HepG2 (cell line): ENCODE measurements around the gene CPNE5. TPM values are rescaled to one million over a fixed set of nuclear protein-coding genes. Genes with fewer than 3 reads are reported as not detected.

Source experiments
- ARID4A ChIP-seq: sonication (generic); formaldehyde crosslinking; IDR thresholded peaks from 2 replicates; pipeline ENCODE4 v1.5.0; 2020; ENCODE audit warnings: mild to moderate bottlenecking, missing genetic modification reagents, borderline replicate concordance
- ATRX ChIP-seq: sonication (generic); formaldehyde crosslinking; IDR thresholded peaks from 2 replicates; pipeline ENCODE4 v1.4.0; 2020; ENCODE audit warnings: missing genetic modification reagents, borderline replicate concordance
- CEBPB ChIP-seq: IDR thresholded peaks from 2 replicates; pipeline ENCODE4 v1.6.1; 2011; ENCODE audit warnings: low read depth, low read length, improper control_type of control experiment, borderline replicate concordance
- ELF3 ChIP-seq: IDR thresholded peaks from 2 replicates; pipeline ENCODE4 v1.6.1; 2016; ENCODE audit warnings: missing genetic modification reagents, missing compliant biosample characterization
- ELF4 ChIP-seq: sonication (generic); formaldehyde crosslinking; IDR thresholded peaks from 2 replicates; pipeline ENCODE4 v1.5.0; 2020; ENCODE audit warnings: missing genetic modification reagents, mild to moderate bottlenecking, moderate library complexity, borderline replicate concordance
- FOSL1 ChIP-seq: sonication (generic); formaldehyde crosslinking; IDR thresholded peaks from 2 replicates; pipeline ENCODE4 v1.9.0; 2021; ENCODE audit warnings: missing genetic modification reagents, borderline replicate concordance
- HMG20A ChIP-seq: IDR thresholded peaks from 2 replicates; pipeline ENCODE4 v1.6.1; 2016; ENCODE audit warnings: borderline replicate concordance
- HOXD1 ChIP-seq: sonication (generic); formaldehyde crosslinking; IDR thresholded peaks from 2 replicates; pipeline ENCODE4 v1.5.0; 2020; ENCODE audit warnings: missing genetic modification reagents
- KLF15 ChIP-seq: sonication (generic); formaldehyde crosslinking; IDR thresholded peaks from 2 replicates; pipeline ENCODE4 v1.8.1; 2023; ENCODE audit warnings: borderline replicate concordance, mild to moderate bottlenecking, inconsistent platforms, missing genetic modification reagents, mixed read lengths
- KLF9 ChIP-seq: IDR thresholded peaks from 2 replicates; pipeline ENCODE4 v1.6.1; 2016; ENCODE audit warnings: low read depth
- MAFG ChIP-seq: sonication (generic); formaldehyde crosslinking; IDR thresholded peaks from 2 replicates; pipeline ENCODE4 v1.5.1; 2020; ENCODE audit warnings: mild to moderate bottlenecking, missing genetic modification reagents
- MATR3 ChIP-seq: sonication (generic); formaldehyde crosslinking; IDR thresholded peaks from 2 replicates; pipeline ENCODE4 v1.4.0; 2020; ENCODE audit warnings: missing genetic modification reagents
- NR2F6 ChIP-seq, 2 experiments: IDR thresholded peaks; 2 replicates each; pipeline ENCODE4 v1.6.1; 2016; ENCODE audit warnings: antibody characterized with exemption in 1 of 2, mild to moderate bottlenecking in 1 of 2
- ZMAT5 ChIP-seq: sonication (generic); formaldehyde crosslinking; IDR thresholded peaks from 2 replicates; pipeline ENCODE4 v1.5.0; 2020; ENCODE audit warnings: mild to moderate bottlenecking, low read depth, missing genetic modification reagents, borderline replicate concordance
- ZNF18 ChIP-seq: sonication (generic); formaldehyde crosslinking; IDR thresholded peaks from 2 replicates; pipeline ENCODE4 v1.8.0; 2022; ENCODE audit warnings: mild to moderate bottlenecking, missing genetic modification reagents; ENCODE audit not compliant: insufficient replicate concordance
- ZNF598 ChIP-seq: sonication (generic); formaldehyde crosslinking; IDR thresholded peaks from 2 replicates; pipeline ENCODE4 v1.5.1; 2020; ENCODE audit warnings: mild to moderate bottlenecking, missing genetic modification reagents, borderline replicate concordance
- ZNF687 ChIP-seq: sonication (generic); formaldehyde crosslinking; IDR thresholded peaks from 2 replicates; pipeline ENCODE4 v1.5.1; 2020; ENCODE audit warnings: mild to moderate bottlenecking, missing genetic modification reagents, moderate library complexity
- polyA plus RNA-seq, 8 experiments: library from polyadenylated mRNA; depleted of rRNA in 3 of 8; stranded (reverse) in 7 of 8; unstranded in 1 of 8; fragments of >200 nt; fragmentation: Illumina TruSeq in 4 of 8; extraction: Trizol in 4 of 8; gene quantifications; 2 replicates each; pipeline versions ENCODE4 v1.2.1 to v1.2.3, GENCODE V29; 2011 to 2016; ENCODE audit warnings: low read depth in 4 of 8, missing spikeins in 1 of 8, mixed read lengths in 1 of 8; ENCODE audit not compliant: insufficient read depth in 1 of 8
- total RNA-seq, 5 experiments: library from RNA; depleted of rRNA; stranded (reverse); fragments of >200 nt; fragmentation: Illumina TruSeq; extraction: Trizol; gene quantifications; 2 replicates each; pipeline ENCODE4 v1.2.3, GENCODE V29; 2016; ENCODE audit warnings: low read depth in 1 of 5

CPNE5 gene
- total and polyA plus RNA-seq, 2 of the 13 experiments (the other 11 are each of a cell fraction or from before 2014, with no cell fraction given): 0.16 TPM; not detected in 1

- TF ChIP-seq MAFG (CRISPR knock-in tag) (no peak), KLF9 (no peak), ARID4A (CRISPR knock-in tag) (peak; percentile 99), FOSL1 (CRISPR knock-in tag) (no peak), HMG20A (peak; percentile 11; the same call in 1 of the 2 replicates), ZNF687 (CRISPR knock-in tag) (peak; percentile 98), CEBPB (no peak), ZNF598 (CRISPR knock-in tag) (peak; percentile 30; the same call in 1 of the 2 replicates), KLF15 (CRISPR knock-in tag) (peak; percentile 63; the same call in 1 of the 2 replicates), ATRX (CRISPR knock-in tag) (no peak), NR2F6 (IDR thresholded peaks at IDR 0.05) (peak; percentile 46; the same call in 1 of the 2 replicates), NR2F6 (CRISPR knock-in tag; IDR thresholded peaks at IDR 0.05) (peak; percentile 72), ZMAT5 (CRISPR knock-in tag) (no peak), ZNF18 (peak; percentile 94), HOXD1 (CRISPR knock-in tag) (no peak; the same call in 1 of the 2 replicates), MATR3 (CRISPR knock-in tag) (no peak), ELF4 (peak; percentile 98), ELF3 (CRISPR knock-in tag) (peak; percentile 99)
Observed at GRCh38 chr6:36885461-36886401, 46.5 kb upstream of the CPNE5 start, which contains the start of gene C6orf89 (continued).
